Suppressor macrophage treated with lipopolysaccharide for 1 hour (primary cell): ENCODE data around the gene UNC5B.
"Not testable (repeated sequence)": the region's sequence is repeated elsewhere in the genome, so short reads cannot be mapped to it uniquely, and the experiment has no call there.

Experiments
- DNase-seq, 3 donors: peaks; one replicate each; pipeline ENCODE4 v3.0.0-alpha.2; 2020 to 2022

UNC5B gene

DNA sequence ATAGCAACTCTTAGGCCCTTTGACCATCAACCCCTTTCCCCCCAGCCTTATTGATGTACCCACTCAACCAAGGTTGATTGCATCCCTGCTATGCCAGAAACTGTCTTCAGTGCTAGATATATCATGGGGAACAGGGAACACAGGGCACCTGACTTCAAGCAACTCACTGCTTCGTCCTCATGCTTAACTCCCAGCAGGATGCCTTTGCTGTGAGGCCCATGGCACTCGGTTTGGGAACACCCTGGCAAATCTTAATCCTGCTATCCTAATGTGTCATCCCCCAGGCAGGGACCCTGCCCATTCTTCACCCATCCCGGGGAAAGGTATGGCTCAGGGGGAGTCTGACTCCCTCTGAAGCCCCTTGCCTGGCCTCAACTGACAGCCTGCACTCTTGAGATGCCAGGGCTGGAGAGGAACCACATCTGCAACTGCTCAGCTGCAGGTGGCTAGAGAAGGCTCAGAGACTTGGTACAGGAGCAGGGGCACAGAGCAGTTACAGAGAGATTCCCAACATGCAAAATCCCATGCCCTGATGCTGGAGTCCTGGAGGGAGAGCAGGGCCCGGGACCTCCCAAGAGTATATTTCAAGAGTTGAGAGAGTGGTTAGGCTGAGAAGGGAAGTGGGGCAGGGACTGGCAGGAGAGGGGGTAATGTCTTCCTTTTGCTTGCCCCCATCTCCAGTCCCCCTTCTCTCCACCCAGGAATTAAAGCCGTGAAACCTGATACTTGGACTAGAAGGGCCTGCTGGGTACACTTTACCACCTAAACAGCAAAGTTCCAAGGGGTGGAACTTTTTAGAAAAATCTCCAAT, 2.4 kb upstream of the UNC5B start:
- DNase-seq: no peak

DNA sequence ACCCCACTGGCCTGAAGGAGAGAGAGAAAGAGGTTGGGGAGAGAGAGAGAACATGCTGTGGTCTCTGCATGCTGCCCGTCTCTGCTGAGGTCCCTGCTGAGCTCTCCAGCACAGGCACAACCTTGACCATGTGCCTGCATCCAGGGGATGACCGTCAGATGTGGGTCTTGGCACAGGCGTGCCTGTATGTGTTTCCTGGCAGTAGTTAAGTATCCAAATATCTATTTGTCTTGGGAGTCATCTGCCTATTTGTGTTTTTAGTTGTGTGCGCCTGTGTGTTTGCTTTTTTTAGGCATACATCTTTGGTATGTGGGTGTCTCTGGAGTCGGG, 1.9 kb upstream of the UNC5B start:
- DNase-seq: no peak

GRCh38 chr10:71211053-71211452, 1.3 kb upstream of the UNC5B start:
- no peak for DNase-seq

DNA sequence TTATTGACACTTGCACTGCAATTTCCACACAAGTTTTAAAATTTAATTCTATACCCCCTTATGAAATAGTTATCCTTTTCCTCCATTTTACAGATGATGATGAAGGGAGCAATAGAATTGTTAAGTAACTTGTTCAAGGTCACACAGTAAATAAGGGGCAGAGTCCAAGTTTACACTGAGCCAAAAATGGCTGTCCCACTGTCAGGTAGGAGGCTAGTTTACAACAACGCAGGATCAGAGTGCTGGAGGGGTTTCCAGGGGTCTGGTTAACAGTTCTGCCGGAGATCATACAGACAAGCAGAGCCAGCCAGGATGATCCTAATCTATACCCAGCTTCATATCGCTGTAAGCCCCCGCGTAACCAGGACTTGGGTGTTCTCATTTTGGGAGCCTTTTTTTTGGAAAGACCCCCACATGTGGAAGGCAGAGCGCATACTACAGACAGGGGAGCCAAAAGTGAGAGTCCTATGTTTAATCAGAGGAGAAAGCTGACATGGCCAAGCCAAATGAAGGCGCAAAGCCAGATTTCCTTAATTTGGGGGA, 524 bp upstream of the UNC5B start:
- DNase-seq: no peak

- peak in 2 of 3 donors; percentile 34 to 38 for DNase-seq
Measured at GRCh38 chr10:71213127-71213621, 804 bp downstream of the UNC5B start.

GRCh38 chr10:71213761-71214440, 1.5 kb downstream of the UNC5B start:
- DNase-seq: no peak

DNA sequence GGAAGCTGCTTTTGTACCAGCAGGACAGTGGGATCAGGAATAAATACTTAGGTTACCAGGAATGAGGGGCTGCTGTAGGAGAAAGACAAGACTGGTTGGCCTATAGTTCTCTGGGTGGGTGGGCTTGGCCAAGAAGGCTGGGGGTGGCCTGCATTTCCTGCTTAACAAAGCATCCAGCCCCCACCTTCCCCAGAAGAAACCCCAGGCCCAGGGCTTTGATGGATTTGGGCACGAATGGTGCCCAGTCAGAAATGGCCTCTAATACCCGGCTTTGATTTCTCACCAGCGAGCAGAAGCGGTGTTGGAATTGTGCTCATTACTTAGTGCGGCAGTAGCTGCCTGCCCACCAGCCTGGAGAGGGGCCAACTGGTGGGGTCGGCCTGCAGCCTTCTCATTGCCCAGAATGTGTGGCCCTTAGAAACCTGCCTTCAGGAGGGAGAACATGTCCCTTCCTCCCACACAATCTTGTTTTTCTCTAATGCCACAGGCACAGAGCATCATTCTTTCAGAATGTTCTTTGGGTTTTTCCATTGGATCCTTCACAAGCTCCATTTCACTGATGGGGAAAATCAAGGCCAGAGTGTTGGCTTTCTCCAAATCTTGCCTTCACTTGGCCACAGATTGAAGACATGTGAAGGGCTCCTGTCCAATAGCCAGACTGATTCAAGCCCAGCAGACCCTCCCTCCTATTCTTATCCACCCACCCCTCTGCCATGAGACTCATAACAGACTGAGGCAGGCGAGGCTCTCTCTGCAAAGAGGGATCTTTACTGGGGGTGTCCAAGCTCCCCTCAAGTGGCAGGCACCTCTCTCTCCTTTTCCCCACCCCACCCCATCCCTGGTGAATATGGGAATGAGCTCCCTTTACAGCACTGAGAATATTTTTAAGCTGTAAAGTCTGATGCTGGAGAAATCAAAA, 2.5 kb downstream of the UNC5B start:
- no peak for DNase-seq

GRCh38 chr10:71216363-71216695, 4.0 kb downstream of the UNC5B start:
- no peak for DNase-seq

GRCh38 chr10:71216751-71217265, 4.4 kb downstream of the UNC5B start:
- peak in 1 of 3 donors; percentile 33 for DNase-seq

DNA sequence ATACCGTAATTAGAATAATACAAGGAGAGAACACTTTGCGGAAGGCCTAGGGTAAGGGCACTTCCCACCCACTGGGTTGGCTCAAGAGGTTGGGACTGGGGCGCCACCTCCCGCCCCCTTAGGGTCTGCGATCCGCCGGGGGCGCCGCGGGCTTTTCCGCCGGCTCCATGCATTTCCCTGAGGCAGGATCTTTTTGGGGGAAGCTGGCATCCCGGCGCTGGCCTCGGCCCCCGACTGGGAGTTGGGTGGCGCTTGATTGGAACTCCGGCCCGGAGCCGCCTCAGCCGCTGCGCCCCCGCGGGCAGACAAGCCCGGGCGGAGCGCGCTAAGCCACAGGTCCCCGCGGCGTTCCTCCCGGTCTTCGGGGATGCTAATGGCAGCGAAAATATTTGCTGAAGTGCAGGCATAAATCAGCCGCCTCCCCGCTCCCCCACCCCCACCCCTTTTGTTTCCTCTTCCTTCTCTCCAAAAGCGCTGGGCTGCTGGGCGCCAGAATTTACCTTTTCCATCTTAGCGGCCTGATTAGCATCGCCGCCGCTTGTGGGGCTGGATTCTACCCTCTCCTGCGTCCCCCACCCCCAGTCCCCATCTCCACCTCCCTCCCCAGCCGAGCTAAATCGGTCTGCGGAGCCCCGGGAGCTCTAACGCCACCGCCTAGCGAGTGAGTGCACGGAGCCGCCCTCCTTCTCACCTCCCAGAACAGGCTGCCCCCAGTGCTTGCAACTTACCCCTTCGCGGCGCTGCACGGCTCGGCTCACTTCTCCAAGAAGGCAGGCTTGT, 5.1 kb downstream of the UNC5B start:
- peak; percentile 23 to 48 (median 38) for DNase-seq

- DNase-seq: no peak
Measured at GRCh38 chr10:71218046-71218650, 5.8 kb downstream of the UNC5B start.

GRCh38 chr10:71218651-71219050, 6.3 kb downstream of the UNC5B start:
- DNase-seq: no peak

DNA sequence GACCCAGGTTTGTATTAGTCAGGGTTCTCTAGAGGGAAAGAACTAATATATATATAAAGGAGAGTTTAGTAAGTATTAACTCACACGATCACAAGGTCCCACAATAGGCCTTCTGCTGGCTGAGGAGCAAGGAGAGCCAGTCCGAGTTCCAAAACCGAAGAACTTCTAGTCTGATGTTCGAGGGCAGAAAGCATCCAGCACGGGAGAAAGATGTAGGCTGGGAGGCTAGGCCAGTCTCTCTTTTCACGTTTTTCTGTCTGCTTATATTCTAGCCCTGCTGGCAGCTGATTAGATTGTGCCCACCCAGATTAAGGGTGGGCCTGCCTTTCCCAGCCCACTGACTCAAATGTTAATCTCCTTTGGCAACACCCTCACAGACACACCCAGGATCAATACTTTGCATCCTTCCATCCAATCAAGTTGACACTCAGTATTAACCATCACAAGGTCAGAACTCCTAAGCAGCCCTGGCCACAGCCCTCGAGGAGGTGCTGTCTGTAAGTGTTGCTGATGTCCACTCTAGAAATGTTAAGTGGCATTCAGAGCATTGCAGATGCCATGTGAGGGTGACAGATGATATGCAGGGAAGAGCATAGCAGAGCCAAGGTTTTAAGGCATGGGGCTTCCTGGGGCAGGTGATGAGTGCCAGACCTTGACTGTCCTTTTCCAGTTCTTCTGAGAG, 7.0 kb downstream of the UNC5B start:
- not testable (repeated sequence) for DNase-seq

DNA sequence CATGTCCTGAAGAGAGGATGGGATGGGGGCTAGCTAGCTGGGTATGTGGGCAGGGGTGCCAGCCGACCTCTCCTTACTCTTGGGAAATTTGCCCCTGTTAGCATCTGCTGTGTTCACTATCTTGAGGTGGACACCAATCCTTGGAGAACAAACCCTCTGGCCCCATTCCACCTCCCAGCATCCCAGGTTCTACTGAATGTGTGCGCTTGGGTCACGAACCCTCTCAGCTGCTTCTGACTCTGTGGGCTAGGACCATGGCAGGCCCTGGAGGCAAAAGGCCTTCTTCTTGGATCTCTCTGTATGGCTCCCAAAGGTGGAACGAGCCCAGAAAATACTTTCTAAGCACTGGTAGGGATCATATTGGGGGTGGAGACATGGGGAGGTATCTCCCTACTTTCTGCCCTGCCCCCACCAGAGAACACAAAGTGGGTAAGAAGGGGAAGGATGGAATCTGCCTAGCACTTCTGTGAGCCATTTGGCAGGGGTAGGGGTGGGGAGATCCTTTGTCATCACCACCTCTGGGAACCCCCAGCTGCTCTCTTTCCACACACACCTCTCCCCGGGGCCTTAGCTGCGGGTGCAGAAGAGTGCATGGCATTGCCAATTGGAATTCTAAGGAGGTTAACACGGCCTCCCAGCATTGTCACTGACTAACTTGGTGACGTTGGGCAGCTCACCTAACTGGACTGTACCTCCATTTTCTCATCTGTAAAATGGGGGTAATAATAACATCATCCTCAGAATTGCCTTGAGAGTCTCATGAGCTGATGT, 7.7 kb downstream of the UNC5B start:
- DNase-seq: no peak

- no peak for DNase-seq
Measured at GRCh38 chr10:71220689-71221540, 8.5 kb downstream of the UNC5B start.

- DNase-seq: no peak
Measured at GRCh38 chr10:71221586-71222202, 9.3 kb downstream of the UNC5B start.

DNA sequence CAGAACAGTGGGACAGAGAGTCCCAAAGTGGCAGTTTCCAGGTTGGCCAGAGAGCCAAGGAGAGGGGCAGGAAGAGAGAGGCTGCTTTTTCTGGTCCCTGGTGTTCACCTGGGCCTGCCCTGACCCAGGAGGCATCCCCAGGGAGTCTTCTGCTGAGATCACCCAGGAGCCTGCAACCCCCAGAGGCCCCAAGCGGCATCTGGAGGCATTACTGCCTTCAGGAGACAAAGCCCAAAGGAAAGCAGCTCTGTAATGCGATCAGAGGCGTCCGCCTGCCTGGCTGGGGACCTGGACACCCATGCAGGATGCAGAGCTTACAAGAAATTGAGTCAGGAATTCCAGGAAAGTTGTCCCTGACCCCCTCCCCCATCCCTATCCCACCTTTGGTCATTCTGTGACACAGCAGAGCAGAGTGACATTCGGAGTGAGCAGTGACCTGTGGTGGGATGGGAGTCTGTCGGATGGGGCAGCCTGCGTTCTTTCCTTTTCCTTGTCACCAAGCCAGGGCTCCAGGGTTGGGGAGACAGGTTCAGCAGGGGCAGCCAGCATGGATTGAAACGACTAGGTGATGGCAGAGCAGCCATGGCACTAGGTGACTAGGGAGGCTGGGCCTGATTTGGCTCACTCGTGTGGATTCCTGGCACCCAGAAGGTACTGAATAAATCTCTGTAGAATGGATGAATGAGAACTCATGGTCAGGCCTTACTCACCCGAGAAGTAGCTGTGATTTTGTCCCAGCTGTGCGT, 10.4 kb downstream of the UNC5B start:
- DNase-seq: no peak
